Activated T-cell treated with anti-CD3 and anti-CD28 coated beads, Interleukin-2, amount 50 U/mL, for 4 hours (primary cell): Measurements from ENCODE around the gene SCP2D1. TPM values are rescaled to one million over a fixed set of nuclear protein-coding genes. Genes with fewer than 3 reads are reported as not detected.

Experiments
- ATAC-seq, 2 donors: fragments of 200-7000 bp; cut with Tn5 transposase; one replicate each; pipeline ENCODE4 v1.10.0; 2021
- DNase-seq: peaks from one replicate; pipeline ENCODE4 v3.0.0-alpha.2; 2020
- H3K27me3 Mint-ChIP-seq: one replicate; pipeline ENCODE4 v1.8.0; 2021; ENCODE audit warnings: low read depth, mixed read lengths
- H3K36me3 Mint-ChIP-seq: one replicate; pipeline ENCODE4 v1.8.0; 2022; ENCODE audit warnings: mixed read lengths; ENCODE audit not compliant: insufficient read depth
- H3K4me1 Mint-ChIP-seq: one replicate; pipeline ENCODE4 v1.8.0; 2021; ENCODE audit warnings: low read depth, mixed read lengths
- H3K4me3 Mint-ChIP-seq: one replicate; pipeline ENCODE4 v1.8.0; 2021; ENCODE audit warnings: mild to moderate bottlenecking, moderate library complexity, mixed read lengths
- H3K9me3 Mint-ChIP-seq: one replicate; pipeline ENCODE4 v1.8.0; 2021; ENCODE audit warnings: mixed read lengths
- total RNA-seq, 3 donors: library from RNA; stranded (reverse); gene quantifications; one replicate each; pipeline ENCODE4 v1.2.1, GENCODE V29; 2021

The SCP2D1 gene
- total RNA-seq, 3 donors from 2014 or later: not detected

GRCh38 chr20:18839507-18840247 is 26.1 kb downstream of the SCP2D1 start:
- H3K36me3 Mint-ChIP-seq: no peaks in the 10 kb centered on the region
- no peak for DNase-seq
- H3K4me1 Mint-ChIP-seq: no peaks in the 10 kb centered on the region
- no peak overlapping the region for H3K4me3 Mint-ChIP-seq
- H3K9me3 Mint-ChIP-seq: no peaks in the 10 kb centered on the region
- no peak for ATAC-seq
- no peaks in the 10 kb centered on the region for H3K27me3 Mint-ChIP-seq

GRCh38 chr20:18840248-18840645 is 26.7 kb downstream of the SCP2D1 start:
- no peaks in the 10 kb centered on the region for H3K36me3 Mint-ChIP-seq
- H3K4me3 Mint-ChIP-seq: no peak overlapping the region
- ATAC-seq: no peak
- no peaks in the 10 kb centered on the region for H3K9me3 Mint-ChIP-seq
- no peaks in the 10 kb centered on the region for H3K4me1 Mint-ChIP-seq
- DNase-seq: no peak
- H3K27me3 Mint-ChIP-seq: no peaks in the 10 kb centered on the region

- H3K36me3 Mint-ChIP-seq: no peaks in the 10 kb centered on the region
Observed at GRCh38 chr20:18845017-18845416, 31.4 kb downstream of the SCP2D1 start.

GRCh38 chr20:18847226-18847755 is 33.7 kb downstream of the SCP2D1 start:
- Mint-ChIP-seq H3K9me3 (no peaks in the 10 kb centered on the region), H3K27me3 (peaks cover 8% of the 10 kb centered on the region), H3K4me3 (no peak overlapping the region), H3K36me3 (no peaks in the 10 kb centered on the region), H3K4me1 (no peaks in the 10 kb centered on the region)
- no peak for DNase-seq
- no peak for ATAC-seq

More at GRCh38 chr20:18845017-18845416, 31.4 kb downstream of the SCP2D1 start:
- Mint-ChIP-seq H3K27me3 (no peaks in the 10 kb centered on the region), H3K4me1 (no peaks in the 10 kb centered on the region), H3K9me3 (no peaks in the 10 kb centered on the region), H3K4me3 (no peak overlapping the region)
- ATAC-seq (no peak), DNase-seq (no peak)

GRCh38 chr20:18849131-18849530 is 35.5 kb downstream of the SCP2D1 start:
- Mint-ChIP-seq H3K4me1 (no peaks in the 10 kb centered on the region), H3K9me3 (no peaks in the 10 kb centered on the region), H3K36me3 (no peaks in the 10 kb centered on the region)

GRCh38 chr20:18851629-18852028 is 38.0 kb downstream of the SCP2D1 start:
- Mint-ChIP-seq H3K27me3 (peaks cover 13% of the 10 kb centered on the region), H3K4me1 (no peaks in the 10 kb centered on the region), H3K36me3 (no peaks in the 10 kb centered on the region), H3K9me3 (no peaks in the 10 kb centered on the region), H3K4me3 (no peak overlapping the region)
- DNase-seq: no peak
- no peak for ATAC-seq

More at GRCh38 chr20:18849131-18849530, 35.5 kb downstream of the SCP2D1 start:
- no peak for DNase-seq
- Mint-ChIP-seq H3K27me3 (peaks cover 8% of the 10 kb centered on the region), H3K4me3 (no peak overlapping the region)
- ATAC-seq: no peak

- H3K4me1 Mint-ChIP-seq: no peaks in the 10 kb centered on the region
- H3K36me3 Mint-ChIP-seq: no peaks in the 10 kb centered on the region
- no peaks in the 10 kb centered on the region for H3K9me3 Mint-ChIP-seq
- ATAC-seq (no peak), DNase-seq (no peak)
- peaks cover 13% of the 10 kb centered on the region for H3K27me3 Mint-ChIP-seq
- no peak overlapping the region for H3K4me3 Mint-ChIP-seq
Observed at GRCh38 chr20:18852318-18852717, 38.7 kb downstream of the SCP2D1 start.

GRCh38 chr20:18853216-18853615 is 39.6 kb downstream of the SCP2D1 start:
- Mint-ChIP-seq H3K4me1 (no peaks in the 10 kb centered on the region), H3K27me3 (peaks cover 13% of the 10 kb centered on the region), H3K4me3 (no peak overlapping the region), H3K36me3 (no peaks in the 10 kb centered on the region), H3K9me3 (peaks cover under 1% of the 10 kb centered on the region)
- DNase-seq: no peak
- no peak for ATAC-seq

GRCh38 chr20:18853946-18854646 is 40.5 kb downstream of the SCP2D1 start:
- no peak overlapping the region for H3K4me3 Mint-ChIP-seq
- DNase-seq (no peak), ATAC-seq (no peak)
- no peaks in the 10 kb centered on the region for H3K36me3 Mint-ChIP-seq
- no peaks in the 10 kb centered on the region for H3K4me1 Mint-ChIP-seq
- H3K9me3 Mint-ChIP-seq: peaks cover 3% of the 10 kb centered on the region
- H3K27me3 Mint-ChIP-seq: peaks cover 13% of the 10 kb centered on the region

- H3K4me3 Mint-ChIP-seq: no peak overlapping the region
- H3K36me3 Mint-ChIP-seq: no peaks in the 10 kb centered on the region
- H3K27me3 Mint-ChIP-seq: peaks cover 10% of the 10 kb centered on the region
- H3K9me3 Mint-ChIP-seq: peaks cover 14% of the 10 kb centered on the region
- DNase-seq: no peak
- ATAC-seq: no peak
- no peaks in the 10 kb centered on the region for H3K4me1 Mint-ChIP-seq
Observed at GRCh38 chr20:18855882-18856281, 42.3 kb downstream of the SCP2D1 start.

- H3K27me3 Mint-ChIP-seq: peaks cover 7% of the 10 kb centered on the region
- H3K4me1 Mint-ChIP-seq: no peaks in the 10 kb centered on the region
- H3K36me3 Mint-ChIP-seq: no peaks in the 10 kb centered on the region
- H3K9me3 Mint-ChIP-seq: peaks cover 14% of the 10 kb centered on the region
- no peak overlapping the region for H3K4me3 Mint-ChIP-seq
- ATAC-seq (no peak), DNase-seq (no peak)
Observed at GRCh38 chr20:18856873-18857272, 43.3 kb downstream of the SCP2D1 start.

- Mint-ChIP-seq H3K9me3 (peaks cover 14% of the 10 kb centered on the region), H3K27me3 (peaks cover 4% of the 10 kb centered on the region), H3K4me1 (no peaks in the 10 kb centered on the region), H3K4me3 (no peak overlapping the region), H3K36me3 (no peaks in the 10 kb centered on the region)
- DNase-seq (no peak), ATAC-seq (no peak)
Observed at GRCh38 chr20:18857640-18858039, 44.1 kb downstream of the SCP2D1 start.

GRCh38 chr20:18858816-18859215 is 45.2 kb downstream of the SCP2D1 start:
- DNase-seq: no peak
- Mint-ChIP-seq H3K36me3 (no peaks in the 10 kb centered on the region), H3K4me3 (no peak overlapping the region), H3K4me1 (no peaks in the 10 kb centered on the region), H3K27me3 (peaks cover 4% of the 10 kb centered on the region), H3K9me3 (peaks cover 14% of the 10 kb centered on the region)
- no peak for ATAC-seq
